OCI-LY1 (cell line): Measurements from ENCODE around the gene EGFL8.

Experiments
- H2AFZ ChIP-seq: fragments of 200-600 bp; sonication (generic), shearing (Covaris generic); 2 replicates; pipeline ENCODE4 v1.6.0; 2014; ENCODE audit warnings: antibody characterized with exemption, mild to moderate bottlenecking, low read length
- H3F3A ChIP-seq: fragments of 200-600 bp; sonication (generic), shearing (Covaris generic); 2 replicates; pipeline ENCODE4 v1.6.0; 2014; ENCODE audit warnings: mild to moderate bottlenecking, antibody characterized with exemption, low read length, moderate library complexity; ENCODE audit not compliant: insufficient read depth
- H3K27ac ChIP-seq: fragments of 200-600 bp; sonication (generic); 2 replicates; pipeline ENCODE4 v1.5.1; 2014; ENCODE audit warnings: low read length, mixed run types, mild to moderate bottlenecking, low read depth; ENCODE audit not compliant: poor library complexity, severe bottlenecking
- H3K27me3 ChIP-seq: fragments of 200-600 bp; sonication (generic); 2 replicates; pipeline ENCODE4 v1.6.0; 2014; ENCODE audit warnings: antibody characterized with exemption, mild to moderate bottlenecking, low read length, moderate library complexity; ENCODE audit not compliant: insufficient read depth
- H3K36me3 ChIP-seq: fragments of 200-600 bp; sonication (generic); 2 replicates; pipeline ENCODE4 v1.6.1; 2014; ENCODE audit warnings: mild to moderate bottlenecking, antibody characterized with exemption, low read length, moderate library complexity, mixed read lengths; ENCODE audit not compliant: insufficient read depth
- H3K4me1 ChIP-seq: fragments of 200-600 bp; sonication (generic); 2 replicates; pipeline ENCODE4 v1.5.1; 2014; ENCODE audit warnings: mild to moderate bottlenecking, low read length, moderate library complexity; ENCODE audit not compliant: insufficient read depth, severe bottlenecking
- H3K4me2 ChIP-seq: fragments of 200-600 bp; sonication (generic), shearing (Covaris generic); 2 replicates; pipeline ENCODE4 v1.6.1; 2014; ENCODE audit warnings: low read length
- H3K4me3 ChIP-seq: fragments of 200-600 bp; sonication (generic); 2 replicates; pipeline ENCODE4 v1.5.1; 2014; ENCODE audit warnings: low read length, low read depth, mild to moderate bottlenecking, mixed read lengths; ENCODE audit not compliant: poor library complexity, severe bottlenecking
- H3K79me2 ChIP-seq: fragments of 200-600 bp; shearing (Covaris generic); 2 replicates; pipeline ENCODE4 v1.6.1; 2016; ENCODE audit warnings: mixed run types, low read length, mixed read lengths; ENCODE audit not compliant: insufficient read depth
- H3K9ac ChIP-seq: fragments of 200-600 bp; sonication (generic), shearing (Covaris generic); 2 replicates; pipeline ENCODE4 v1.6.1; 2014; ENCODE audit warnings: mild to moderate bottlenecking, low read length, mixed read lengths
- H3K9me2 ChIP-seq: fragments of 200-600 bp; sonication (generic), shearing (Covaris generic); 2 replicates; pipeline ENCODE4 v1.6.1; 2014; ENCODE audit warnings: low read depth, mild to moderate bottlenecking, low read length, mixed read lengths
- H3K9me3 ChIP-seq: fragments of 200-600 bp; shearing (Covaris generic); 2 replicates; pipeline ENCODE4 v1.6.1; 2014; ENCODE audit warnings: low read length, mixed read lengths
- H4K20me1 ChIP-seq: fragments of 200-600 bp; sonication (generic), shearing (Covaris generic); 2 replicates; pipeline ENCODE4 v1.6.0; 2016; ENCODE audit warnings: mild to moderate bottlenecking, low read length; ENCODE audit not compliant: insufficient read depth
- CTCF ChIP-seq: fragments of 200-600 bp; sonication (generic), shearing (Covaris generic); IDR thresholded peaks from 2 replicates; pipeline ENCODE4 v1.5.1; 2017; ENCODE audit warnings: mild to moderate bottlenecking, antibody characterized with exemption, low read length, moderate library complexity, mixed read lengths
- EZH2 ChIP-seq: fragments of 200-600 bp; sonication (generic), shearing (Covaris generic); IDR thresholded peaks from 2 replicates; pipeline ENCODE4 v1.8.0; 2017; ENCODE audit warnings: borderline replicate concordance, mixed run types, mild to moderate bottlenecking, antibody characterized with exemption, low read length, moderate library complexity, mixed read lengths

Gene EGFL8

GRCh38 chr6:32203426-32204267 lies 39.3 kb downstream of the EGFL8 start:
- no peaks in the 10 kb centered on the region for H4K20me1 ChIP-seq
- H3F3A ChIP-seq, result no peaks in the 10 kb centered on the region
- no peak overlapping the region for H3K27ac ChIP-seq
- no peak overlapping the region for H3K9ac ChIP-seq
- H2AFZ ChIP-seq, result no peak overlapping the region
- H3K9me2 ChIP-seq, result no peaks in the 10 kb centered on the region
- no peaks in the 10 kb centered on the region for H3K9me3 ChIP-seq
- no peaks in the 10 kb centered on the region for H3K4me1 ChIP-seq
- no peak for TF ChIP-seq CTCF
- TF ChIP-seq EZH2, result no peak
- no peak overlapping the region for H3K4me2 ChIP-seq
- H3K27me3 ChIP-seq, result 0 out of 2 replicates have a peak, but pooled peaks cover 6% of the 10 kb centered on the region
- no peak overlapping the region for H3K4me3 ChIP-seq
- no peaks in the 10 kb centered on the region for H3K79me2 ChIP-seq
- no peaks in the 10 kb centered on the region for H3K36me3 ChIP-seq

GRCh38 chr6:32204268-32204715 lies 39.9 kb downstream of the EGFL8 start:
- Histone ChIP-seq H3K4me2 (no peak overlapping the region), H3K9me3 (no peaks in the 10 kb centered on the region), H3K4me1 (no peaks in the 10 kb centered on the region), H3K4me3 (no peak overlapping the region), H2AFZ (no peak overlapping the region), H3K9me2 (no peaks in the 10 kb centered on the region), H3K27me3 (0 out of 2 replicates have a peak, but pooled peaks cover 6% of the 10 kb centered on the region), H3K27ac (no peak overlapping the region), H3K79me2 (no peaks in the 10 kb centered on the region), H4K20me1 (no peaks in the 10 kb centered on the region), H3K36me3 (no peaks in the 10 kb centered on the region), H3F3A (no peaks in the 10 kb centered on the region), H3K9ac (no peak overlapping the region)
- TF ChIP-seq EZH2, result no peak
- no peak for TF ChIP-seq CTCF

- no peak overlapping the region for H3K4me2 ChIP-seq
- no peaks in the 10 kb centered on the region for H3K4me1 ChIP-seq
- TF ChIP-seq CTCF, result no peak
- TF ChIP-seq EZH2, result no peak
- no peak overlapping the region for H3K27ac ChIP-seq
- no peak overlapping the region for H3K4me3 ChIP-seq
- no peaks in the 10 kb centered on the region for H4K20me1 ChIP-seq
- 0 out of 2 replicates have a peak, but pooled peaks cover 6% of the 10 kb centered on the region for H3K27me3 ChIP-seq
- no peak overlapping the region for H3K9ac ChIP-seq
- no peak overlapping the region for H2AFZ ChIP-seq
- no peaks in the 10 kb centered on the region for H3K79me2 ChIP-seq
- no peaks in the 10 kb centered on the region for H3K36me3 ChIP-seq
- H3K9me2 ChIP-seq, result no peaks in the 10 kb centered on the region
- H3K9me3 ChIP-seq, result no peaks in the 10 kb centered on the region
- no peaks in the 10 kb centered on the region for H3F3A ChIP-seq
Measured at GRCh38 chr6:32208996-32209395, 44.6 kb downstream of the EGFL8 start.
